ENCODE data around the gene TNFRSF1B.

The TNFRSF1B gene

GRCh38 chr1:12128120-12128519 is 38.7 kb upstream of the TNFRSF1B start (continued):
- no peak for TF ChIP-seq ZNF518A (tag by site-specific recombination; conservative IDR thresholded peaks at IDR 0.05; ENCODE audit: low read depth)
- no peak for TF ChIP-seq REPIN1 (tag by site-specific recombination; IDR thresholded peaks at IDR 0.05; ENCODE audit: low read depth)
- no peak for TF ChIP-seq YY2 (tag by site-specific recombination; IDR thresholded peaks at IDR 0.05)
- no peak for TF ChIP-seq ZNF146 (tag by site-specific recombination; IDR thresholded peaks at IDR 0.05)
- no peak for TF ChIP-seq ZBTB20 (tag by site-specific recombination; IDR thresholded peaks at IDR 0.05)
- TF ChIP-seq GLIS2 (tag by site-specific recombination; IDR thresholded peaks at IDR 0.05), result no peak
- TF ChIP-seq MYNN (tag by site-specific recombination; IDR thresholded peaks at IDR 0.05; ENCODE audit: borderline replicate concordance), result no peak

GRCh38 chr1:12129624-12130023 is 37.2 kb upstream of the TNFRSF1B start:
- Histone ChIP-seq H3K4me3 (ENCODE audit: low read depth, low read length) (no peak overlapping the region), H3K4me1 (ENCODE audit: control insufficient read depth, insufficient read depth, low read length) (no peaks in the 10 kb centered on the region), H3K9me3 (ENCODE audit: control insufficient read depth, insufficient read depth, low read depth, low read length) (no peaks in the 10 kb centered on the region), H3K36me3 (ENCODE audit: control insufficient read depth in 2 of 2, insufficient read depth in 1 of 2, low read length in 2 of 2) (no peaks in the 10 kb centered on the region), H3K27ac (ENCODE audit: extremely low read depth, low read depth, low read length) (no peak overlapping the region)
- ChIA-PET CTCF (interaction anchor here (0.8 to 1.1 kb wide), 2 partner anchors 12 to 50 kb away, joined by 3 to 4 read pairs; no protein-coding TSS in a partner anchor), POLR2A (no interaction called here)
- TF ChIP-seq ZEB2 (tag by site-specific recombination; IDR thresholded peaks at IDR 0.05), result peak; percentile 76
- TF ChIP-seq ZNF266 (tag by site-specific recombination; IDR thresholded peaks at IDR 0.05; ENCODE audit: low read depth), result no peak
- TF ChIP-seq ZNF514 (tag by site-specific recombination; IDR thresholded peaks at IDR 0.05), result no peak
- 0 out of 2 replicates have a peak, but pooled peaks have one; percentile 48 for TF ChIP-seq ZNF24 (tag by site-specific recombination; IDR thresholded peaks at IDR 0.05)
- TF ChIP-seq ZNF571 (tag by site-specific recombination; IDR thresholded peaks at IDR 0.05), result no peak
- no peak for TF ChIP-seq ZNF76 (tag by site-specific recombination; IDR thresholded peaks at IDR 0.05; ENCODE audit: borderline replicate concordance, low read depth)
- no peak for TF ChIP-seq ZNF184 (tag by site-specific recombination; IDR thresholded peaks at IDR 0.05)
- TF ChIP-seq PRDM10 (tag by site-specific recombination; IDR thresholded peaks at IDR 0.05), result peak; percentile 85
- TF ChIP-seq ZNF354C (tag by site-specific recombination; IDR thresholded peaks at IDR 0.05; ENCODE audit: borderline replicate concordance, low read depth), result no peak
- no peak for TF ChIP-seq ZNF707 (tag by site-specific recombination; IDR thresholded peaks at IDR 0.05)
- no peak for TF ChIP-seq ZNF521 (tag by site-specific recombination; IDR thresholded peaks at IDR 0.05)
- no peak for TF ChIP-seq ZSCAN5A (tag by site-specific recombination; IDR thresholded peaks at IDR 0.05)
- TF ChIP-seq MYNN (tag by site-specific recombination; IDR thresholded peaks at IDR 0.05; ENCODE audit: borderline replicate concordance), result no peak
- TF ChIP-seq FEZF1 (tag by site-specific recombination; IDR thresholded peaks at IDR 0.05), result peak; percentile 41; the same call in 1 of the 2 replicates
- TF ChIP-seq ZNF558 (tag by site-specific recombination; IDR thresholded peaks at IDR 0.05), result no peak
- TF ChIP-seq ZNF311 (tag by site-specific recombination; IDR thresholded peaks at IDR 0.05; ENCODE audit: borderline replicate concordance), result no peak
- no peak for TF ChIP-seq ZNF768 (tag by site-specific recombination; IDR thresholded peaks at IDR 0.05)
- no peak for TF ChIP-seq BCL6B (tag by site-specific recombination; IDR thresholded peaks at IDR 0.05)
- no peak for TF ChIP-seq ZXDB (tag by site-specific recombination; IDR thresholded peaks at IDR 0.05)
- no peak for TF ChIP-seq ZNF140 (tag by site-specific recombination; IDR thresholded peaks at IDR 0.05)

All from HEK293 (cell line).